Activated CD4-positive, alpha-beta T cell treated with anti-CD3 and anti-CD28 coated beads, Interleukin-10, Interleukin-2, amounts not matched to agents 100 ng/mL and 50 ng/mL, durations not matched to agents 16 hours and 8 hours (primary cell): Measurements from ENCODE around the gene POLA1.
"Not testable (repeated sequence)": the region's sequence is repeated elsewhere in the genome, so short reads cannot be mapped to it uniquely, and the experiment has no call there.

Source experiments
- DNase-seq: peaks from one replicate; pipeline ENCODE4 v3.0.0-alpha.2; 2020

POLA1 gene

DNA sequence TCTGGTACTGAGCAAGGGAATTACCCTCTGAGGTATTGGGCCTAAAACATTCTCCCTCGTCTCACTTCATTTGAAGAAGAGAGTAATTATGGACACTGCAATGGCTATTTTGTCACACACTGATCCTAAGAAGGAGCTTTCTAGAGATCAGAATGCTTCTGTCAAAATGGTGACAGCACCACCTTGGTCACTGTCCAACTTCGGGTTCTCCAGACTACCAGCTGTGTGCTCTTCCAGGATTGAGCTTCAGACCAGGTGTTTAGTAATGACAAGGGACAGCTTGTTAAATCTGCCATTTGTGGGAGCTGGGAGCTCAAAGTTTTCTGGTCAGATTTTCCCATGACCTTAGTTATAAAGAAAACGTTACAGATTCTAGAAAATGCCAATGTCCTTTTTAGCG is 105.4 kb downstream of the POLA1 start:
- DNase-seq = no peak

DNA sequence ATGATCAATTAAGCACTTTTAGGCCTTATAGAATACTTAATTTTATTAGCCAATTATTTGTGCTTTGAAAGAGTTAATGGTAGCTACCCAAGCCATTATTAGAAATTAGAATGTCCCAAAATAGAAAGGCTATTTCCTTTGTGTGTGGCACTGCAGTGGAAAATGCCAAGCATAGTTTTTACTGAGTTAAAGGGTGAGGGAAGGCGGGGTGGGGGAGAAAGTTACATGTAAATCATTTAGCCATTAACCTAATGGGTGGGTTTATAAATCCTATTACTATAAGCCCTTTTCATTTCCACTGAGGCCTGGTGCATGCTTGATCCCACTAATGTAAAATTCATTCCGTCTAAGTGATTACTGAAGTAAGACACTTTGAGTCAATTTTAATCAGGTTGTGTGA is 105.8 kb downstream of the POLA1 start:
- no peak for DNase-seq

- no peak for DNase-seq
Measured at GRCh38 chrX:24805201-24805600, 111.5 kb downstream of the POLA1 start.

DNA sequence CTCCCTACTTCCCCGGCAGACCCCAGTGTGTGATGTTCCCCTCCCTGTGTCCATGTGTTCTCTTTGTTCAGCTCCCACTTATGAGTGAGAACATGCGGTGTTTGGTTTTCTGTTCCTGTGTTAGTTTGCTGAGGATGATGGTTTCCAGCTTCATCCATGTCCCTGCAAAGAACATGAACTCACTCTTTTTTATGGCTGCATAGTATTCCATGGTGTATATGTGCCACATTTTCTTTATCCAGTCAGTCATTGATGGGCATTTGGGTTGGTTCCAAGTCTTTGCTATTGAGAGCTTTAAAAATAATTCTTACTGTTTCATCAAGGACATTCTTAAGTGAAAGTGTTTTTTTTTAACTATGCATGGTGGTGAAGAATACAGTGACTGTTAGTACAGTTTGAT is 126.1 kb downstream of the POLA1 start:
- DNase-seq = not testable (repeated sequence)

DNA sequence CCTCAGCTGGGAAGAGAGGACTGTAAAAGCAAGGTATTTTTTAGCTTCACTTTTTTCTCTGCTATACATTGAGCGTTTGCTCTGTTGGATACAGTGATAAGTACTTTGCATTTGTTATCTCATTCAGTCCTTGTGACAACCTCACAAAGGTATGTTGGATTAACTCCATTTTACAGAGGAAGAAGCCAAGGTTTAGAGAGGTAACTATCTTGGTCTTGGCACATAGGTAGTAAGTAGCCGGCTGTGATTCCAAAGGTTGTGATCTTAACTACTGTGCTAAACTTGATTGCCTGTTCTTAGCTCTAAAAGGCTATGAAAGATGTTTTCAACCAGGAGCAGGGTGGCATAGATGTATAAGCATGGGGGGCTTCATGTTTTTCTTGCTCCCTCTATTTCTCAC is 134.4 kb downstream of the POLA1 start:
- DNase-seq = no peak

GRCh38 chrX:24828600-24828999 is 134.9 kb downstream of the POLA1 start:
- no peak for DNase-seq

DNA sequence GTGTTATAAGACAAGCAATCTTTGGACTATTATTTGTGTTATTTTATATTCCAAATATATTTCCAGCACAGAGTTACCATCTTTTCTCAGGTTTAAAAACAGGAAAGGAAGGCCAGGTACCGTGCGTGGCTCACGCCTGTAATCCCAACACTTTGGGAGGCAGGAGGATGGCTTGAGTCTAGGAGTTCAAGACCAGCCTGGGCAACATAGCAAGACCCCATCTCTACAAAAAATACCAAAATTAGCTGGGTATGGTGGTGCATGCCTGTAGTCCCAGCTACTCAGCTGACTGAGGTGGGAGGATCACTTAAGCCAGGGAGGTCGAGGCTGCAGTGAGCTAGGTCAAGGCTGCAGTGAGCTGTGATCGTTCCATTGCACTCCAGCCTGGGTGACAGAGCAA is 140.0 kb downstream of the POLA1 start:
- no peak for DNase-seq

DNA sequence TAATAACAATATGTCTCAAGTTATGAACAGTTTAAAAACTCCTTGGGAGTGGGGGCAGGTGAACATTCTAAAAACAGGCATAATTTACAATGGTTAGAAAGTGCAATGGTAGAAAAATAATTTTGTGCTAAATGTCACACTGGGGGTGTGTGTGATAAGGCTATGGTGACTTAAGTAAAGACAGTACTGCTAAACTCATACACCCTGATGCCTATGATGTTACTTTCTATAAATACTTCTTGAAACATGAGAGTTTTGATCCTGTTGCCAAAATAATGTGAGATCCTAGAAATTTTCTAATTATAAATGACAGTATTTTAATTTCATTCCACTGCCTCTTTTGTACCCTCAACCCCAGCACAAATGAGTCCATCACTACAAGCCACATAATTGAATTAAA is 144.2 kb downstream of the POLA1 start:
- DNase-seq = no peak

- DNase-seq = peak; percentile 38
Measured at GRCh38 chrX:24838629-24839028, 144.9 kb downstream of the POLA1 start.

DNA sequence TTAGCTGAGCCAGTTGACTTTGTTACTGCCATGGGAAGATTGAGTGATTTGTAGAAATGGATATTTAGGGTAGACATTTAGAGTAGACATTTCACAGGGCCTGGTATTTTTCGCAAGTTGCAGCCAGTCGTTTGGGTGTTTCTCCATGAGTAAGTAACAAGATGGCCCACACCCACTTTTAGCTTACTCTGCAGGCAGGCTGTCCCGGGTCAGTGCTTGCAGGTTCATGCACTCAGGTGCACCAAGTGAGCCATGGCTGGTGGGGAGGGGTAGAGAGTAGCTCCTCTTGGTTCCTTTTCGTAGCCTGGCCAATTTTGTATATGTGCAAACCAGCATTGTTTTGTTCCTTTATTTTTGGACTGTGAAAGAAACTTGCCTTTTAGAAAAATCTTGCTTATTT is 145.6 kb downstream of the POLA1 start:
- DNase-seq = no peak

GRCh38 chrX:24842486-24842885 is 148.8 kb downstream of the POLA1 start:
- DNase-seq = no peak

DNA sequence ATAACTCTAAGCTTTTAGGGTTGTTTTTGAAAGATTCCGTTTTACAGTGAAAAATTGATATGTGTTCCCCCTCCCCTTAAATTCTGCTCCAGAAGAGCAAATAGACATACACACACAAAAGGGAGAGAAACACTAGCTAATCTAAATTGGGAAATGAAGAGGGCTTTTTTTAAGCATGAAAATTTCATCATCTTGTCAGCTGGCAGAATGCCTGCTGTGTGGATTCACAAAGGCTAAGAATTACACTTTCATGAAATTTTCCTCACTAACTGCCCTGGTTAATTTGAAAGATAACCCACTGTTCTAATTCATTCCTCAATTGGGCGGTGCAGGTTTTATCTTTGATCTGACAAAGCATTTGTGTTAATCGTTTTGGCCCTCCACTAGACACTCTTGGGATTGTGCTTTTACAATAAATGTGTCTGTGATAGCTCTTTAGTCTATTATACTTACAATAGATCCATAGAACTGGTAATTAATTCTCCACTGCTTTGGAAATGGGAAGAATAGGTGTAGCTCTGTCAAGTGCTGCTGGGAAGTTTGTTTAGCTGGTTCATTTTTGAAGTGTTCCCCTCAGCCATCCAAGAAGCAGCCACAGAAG is 152.9 kb downstream of the POLA1 start:
- DNase-seq = no peak

- DNase-seq = no peak
Measured at GRCh38 chrX:24851289-24851688, 157.6 kb downstream of the POLA1 start.

DNA sequence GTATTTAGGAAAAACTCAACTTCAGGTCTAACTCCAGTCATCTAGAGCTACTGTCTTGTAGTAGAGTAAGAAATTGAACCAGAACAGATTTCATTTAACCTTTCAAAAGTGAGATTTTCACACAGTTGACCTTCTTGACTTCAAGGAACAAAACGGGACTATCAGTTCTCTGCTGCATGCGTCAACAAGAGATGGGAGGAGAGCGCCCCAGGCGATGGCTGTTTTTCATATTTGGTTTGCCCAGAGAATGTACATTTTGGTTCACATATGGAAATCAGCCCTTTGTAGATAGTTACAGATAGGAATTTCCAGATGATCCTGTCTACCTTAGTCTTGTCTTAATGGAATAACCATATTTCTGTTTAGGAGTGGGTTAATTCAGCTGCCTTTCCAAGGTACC is 158.1 kb downstream of the POLA1 start:
- no peak for DNase-seq

GRCh38 chrX:24858004-24858746 is 164.5 kb downstream of the POLA1 start:
- no peak for DNase-seq

DNA sequence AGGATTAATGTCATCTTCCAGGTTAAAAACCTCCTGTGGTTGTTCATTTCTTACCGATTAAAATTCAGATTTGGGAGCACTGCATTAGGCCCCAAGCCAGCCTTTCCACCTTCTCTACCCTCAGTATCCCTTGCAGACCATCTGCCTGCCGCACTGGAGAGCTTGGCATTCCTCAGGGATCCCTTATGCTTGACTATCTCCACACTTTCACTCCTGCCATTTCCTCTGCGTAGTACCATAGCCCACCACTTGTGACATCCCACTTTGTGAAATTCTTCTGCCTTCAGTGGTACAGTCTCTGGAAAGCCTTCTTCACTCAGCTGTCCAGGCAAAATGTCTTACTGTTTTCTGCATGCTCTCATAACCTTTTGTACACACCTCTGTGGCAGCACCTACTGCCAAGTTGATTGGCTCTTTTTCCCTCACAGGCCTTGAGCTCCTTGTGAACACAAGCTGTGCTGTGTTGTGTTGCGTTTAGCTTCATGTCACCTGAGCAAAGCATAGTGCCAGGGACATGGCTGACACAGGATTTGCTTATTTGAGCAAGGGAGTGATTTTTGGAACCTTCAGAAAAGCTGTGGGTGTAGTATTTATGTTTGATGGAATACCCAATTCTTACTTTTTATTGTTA is 165.6 kb downstream of the POLA1 start:
- no peak for DNase-seq

- DNase-seq = no peak
Measured at GRCh38 chrX:24860140-24860539, 166.4 kb downstream of the POLA1 start.

GRCh38 chrX:24862343-24862742 is 168.6 kb downstream of the POLA1 start:
- DNase-seq = no peak

- DNase-seq = not testable (repeated sequence)
Measured at GRCh38 chrX:24863779-24864178, 170.1 kb downstream of the POLA1 start.

GRCh38 chrX:24870143-24870542 is 176.4 kb downstream of the POLA1 start:
- no peak for DNase-seq

GRCh38 chrX:24874604-24875247 is 181.0 kb downstream of the POLA1 start:
- no peak for DNase-seq

DNA sequence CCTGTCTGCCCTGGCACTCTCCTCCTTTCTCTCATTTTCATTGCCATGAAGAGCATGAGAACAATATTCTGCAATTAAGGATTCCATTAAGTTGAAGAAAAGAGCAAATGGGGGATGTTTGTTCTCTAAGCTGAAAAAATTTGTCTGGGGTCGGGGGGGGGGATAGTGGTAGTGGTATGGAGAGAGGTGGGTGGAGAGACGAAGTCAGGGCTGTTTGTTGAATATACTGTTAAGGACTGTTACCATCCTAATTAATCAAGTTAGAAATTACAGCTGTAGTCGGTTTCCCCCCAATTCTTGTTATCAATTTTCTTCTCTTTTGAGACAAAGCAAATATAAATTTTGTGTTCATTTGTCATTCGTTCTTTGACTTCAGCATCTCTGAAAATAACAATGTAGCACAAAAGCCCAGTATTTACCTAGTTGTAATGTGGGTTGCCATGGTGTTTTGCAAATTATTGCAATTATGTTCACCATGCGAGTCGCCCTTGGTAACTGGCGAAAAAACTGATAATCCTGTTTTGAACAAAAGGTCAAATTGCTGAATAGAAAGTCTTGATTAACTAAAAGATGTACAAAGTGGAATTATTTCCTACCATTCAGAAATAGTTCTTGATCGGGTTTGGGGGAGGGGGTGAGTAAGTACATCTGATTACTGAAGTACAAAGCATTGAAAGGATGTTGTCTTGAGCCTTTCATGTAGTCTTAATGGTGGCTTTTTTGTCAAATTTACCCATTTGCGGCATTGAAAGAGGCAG is 183.0 kb downstream of the POLA1 start:
- DNase-seq = no peak

GRCh38 chrX:24877288-24877664 is 183.6 kb downstream of the POLA1 start:
- DNase-seq = no peak
